HepG2 (cell line): ENCODE measurements around the gene ACACA.

Experiments
- AHDC1 ChIP-seq: sonication (generic); formaldehyde crosslinking; IDR thresholded peaks from 2 replicates; pipeline ENCODE4 v1.5.1; 2020; ENCODE audit warnings: mild to moderate bottlenecking, missing genetic modification reagents, borderline replicate concordance
- CREB1 ChIP-seq, 2 experiments: fragments of 450-650 bp in 1 of 2; IDR thresholded peaks; 2 replicates each; pipeline ENCODE4 v1.6.1; 2016 to 2017; ENCODE audit warnings: control low read depth in 1 of 2, mild to moderate bottlenecking in 1 of 2, missing compliant biosample characterization in 1 of 2, missing genetic modification characterization in 1 of 2
- CREBL2 ChIP-seq: sonication (generic); formaldehyde crosslinking; IDR thresholded peaks from 2 replicates; pipeline ENCODE4 v1.8.1; 2023; ENCODE audit warnings: missing genetic modification reagents, mild to moderate bottlenecking, borderline replicate concordance
- CTCF ChIP-seq: sonication (generic); formaldehyde crosslinking; IDR thresholded peaks from 2 replicates; pipeline ENCODE4 v1.5.0; 2020; ENCODE audit warnings: mild to moderate bottlenecking, missing genetic modification reagents, moderate library complexity
- NFE2L1 ChIP-seq: sonication (generic); formaldehyde crosslinking; IDR thresholded peaks from 2 replicates; pipeline ENCODE4 v1.4.0; 2020; ENCODE audit warnings: missing genetic modification reagents, mild to moderate bottlenecking, borderline replicate concordance
- PPARG ChIP-seq: conservative IDR thresholded peaks from 2 replicates; pipeline ENCODE4 v1.6.1; 2016; ENCODE audit warnings: missing biosample characterization, missing genetic modification reagents
- SALL1 ChIP-seq: sonication (generic); formaldehyde crosslinking; IDR thresholded peaks from 2 replicates; pipeline ENCODE4 v1.8.0; 2022; ENCODE audit warnings: mild to moderate bottlenecking, missing genetic modification reagents
- SP2 ChIP-seq: sonication (generic); formaldehyde crosslinking; IDR thresholded peaks from 2 replicates; pipeline ENCODE4 v1.5.1; 2020; ENCODE audit warnings: mild to moderate bottlenecking, missing genetic modification reagents

- TF ChIP-seq SP2 (CRISPR knock-in tag), result no peak
- TF ChIP-seq CREB1 (IDR thresholded peaks at IDR 0.05), result no peak
- TF ChIP-seq CREB1 (CRISPR knock-in tag; IDR thresholded peaks at IDR 0.05), result no peak
- no peak for TF ChIP-seq PPARG (CRISPR knock-in tag)
- TF ChIP-seq CTCF (CRISPR knock-in tag), result no peak
- no peak for TF ChIP-seq CREBL2 (CRISPR knock-in tag)
- TF ChIP-seq SALL1 (CRISPR knock-in tag), result no peak
- TF ChIP-seq NFE2L1, result no peak
- no peak for TF ChIP-seq AHDC1
Observed at GRCh38 chr17:37167756-37168155, 238.9 kb downstream of the ACACA start.
